ENCODE measurements around the gene C4BPA. TPM values are rescaled to one million over a fixed set of nuclear protein-coding genes. Genes with fewer than 3 reads are reported as not detected.

C4BPA gene
- total and polyA plus RNA-seq, 2 of the 4 experiments (the other 2 are of a cell fraction): not detected

DNA sequence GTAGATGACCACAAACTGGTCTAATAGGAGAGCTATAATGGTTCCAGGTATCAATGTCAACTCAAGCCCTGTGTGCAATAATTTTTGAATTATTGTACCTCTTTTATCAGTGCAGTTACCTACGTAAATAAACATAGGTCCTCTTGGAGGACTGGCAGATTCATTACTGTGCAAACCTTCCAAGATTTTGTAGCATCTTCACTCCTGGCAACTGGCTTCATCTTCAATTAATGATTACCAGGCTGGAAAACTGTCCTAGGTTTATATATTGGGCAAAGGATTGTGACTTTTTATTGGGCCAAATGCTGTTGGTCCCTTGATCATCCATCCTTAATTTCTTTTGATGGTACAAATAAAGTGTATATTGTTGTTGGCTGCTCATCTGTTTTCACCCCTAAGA lies 35.6 kb downstream of the C4BPA start:
- BruUV-seq (replicated peaks): no TSS peak
- CTCF ChIA-PET: no interaction called here
- no peak overlapping the region for H3K18ac ChIP-seq (ENCODE audit: low read depth, low read length)
- no peak overlapping the region for H2BK120ac ChIP-seq (ENCODE audit: low read depth, low read length)
- H3K4me2 ChIP-seq (ENCODE audit: low read depth, low read length): no peak overlapping the region
- H4K8ac ChIP-seq (ENCODE audit: low read depth in 2 of 2, low read length in 2 of 2): no peak overlapping the region
- H2BK15ac ChIP-seq (ENCODE audit: low read depth, low read length): no peak overlapping the region
- no peak overlapping the region for H3K56ac ChIP-seq (ENCODE audit: extremely low read depth, insufficient read depth, low read length)
- no peak overlapping the region for H3K4ac ChIP-seq (ENCODE audit: low read depth, low read length)
- no peak overlapping the region for H4K5ac ChIP-seq (ENCODE audit: low read depth, low read length)
- in situ Hi-C loops (cut with MboI; ENCODE audit: low sequenced_read_pairs) (no loop called here), intact Hi-C loops (cut with micrococcal nuclease) (no loop called here), dilution Hi-C loops (cut with HindIII; ENCODE audit: low sequenced_read_pairs, unreplicated experiment) (no loop called here)
- no CpG with 5 or more reads among the region's 1 CpG for WGBS, 2 experiments (ENCODE audit: extremely low coverage in 2 of 2, insufficient read length in 1 of 2)
- no peak overlapping the region for H2AK5ac ChIP-seq (ENCODE audit: low read depth, low read length)
- no peak overlapping the region for H3K9ac ChIP-seq (ENCODE audit: low read depth, low read length)
- no peak overlapping the region for H2AFZ ChIP-seq (replicated peaks; ENCODE audit: low read length, poor library complexity)
- H3K27ac ChIP-seq (ENCODE audit: insufficient read depth, low read length): no peak overlapping the region
- H2BK5ac ChIP-seq (ENCODE audit: low read depth, low read length, poor library complexity, severe bottlenecking): no peak overlapping the region
- no peaks in the 10 kb centered on the region for H3K9me1 ChIP-seq (ENCODE audit: insufficient read depth, low read length)
- H3K79me1 ChIP-seq (ENCODE audit: low read depth in 1 of 2, low read length in 2 of 2): no peaks in the 10 kb centered on the region
- no peaks in the 10 kb centered on the region for H3K36me3 ChIP-seq (ENCODE audit: control insufficient read depth, insufficient read depth, low read length)
- no peak overlapping the region for H3K4me3 ChIP-seq (ENCODE audit: insufficient read depth, low read depth, low read length)
- POLR2A ChIA-PET (ENCODE audit: unreplicated experiment): no interaction called here
- H2AK9ac ChIP-seq (replicated peaks; ENCODE audit: low read depth, low read length, poor library complexity): no peak overlapping the region
- no peaks in the 10 kb centered on the region for H3K27me3 ChIP-seq (ENCODE audit: control insufficient read depth, insufficient read depth, low read length)
- no peak for ATAC-seq (ENCODE audit: low read depth)
- no peak overlapping the region for H3K14ac ChIP-seq (replicated peaks; ENCODE audit: low read depth, low read length)
- no peak overlapping the region for H3K23ac ChIP-seq (ENCODE audit: low read depth, low read length)
- no peaks in the 10 kb centered on the region for H3K4me1 ChIP-seq (ENCODE audit: control insufficient read depth, insufficient read depth, low read length)
- no peaks in the 10 kb centered on the region for H4K20me1 ChIP-seq (ENCODE audit: insufficient read depth, low read length)
- TF ChIP-seq RFX5 (IDR thresholded peaks at IDR 0.05; ENCODE audit: low read depth, low read length) (no peak), BHLHE40 (IDR thresholded peaks at IDR 0.05; ENCODE audit: low read depth, low read length) (no peak)
- TF ChIP-seq, protein P1, sequence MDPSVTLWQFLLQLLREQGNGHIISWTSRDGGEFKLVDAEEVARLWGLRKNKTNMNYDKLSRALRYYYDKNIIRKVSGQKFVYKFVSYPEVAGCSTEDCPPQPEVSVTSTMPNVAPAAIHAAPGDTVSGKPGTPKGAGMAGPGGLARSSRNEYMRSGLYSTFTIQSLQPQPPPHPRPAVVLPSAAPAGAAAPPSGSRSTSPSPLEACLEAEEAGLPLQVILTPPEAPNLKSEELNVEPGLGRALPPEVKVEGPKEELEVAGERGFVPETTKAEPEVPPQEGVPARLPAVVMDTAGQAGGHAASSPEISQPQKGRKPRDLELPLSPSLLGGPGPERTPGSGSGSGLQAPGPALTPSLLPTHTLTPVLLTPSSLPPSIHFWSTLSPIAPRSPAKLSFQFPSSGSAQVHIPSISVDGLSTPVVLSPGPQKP (IDR thresholded peaks at IDR 0.05; ENCODE audit: borderline replicate concordance, low read depth, low read length): no peak
- TF ChIP-seq, protein P2, sequence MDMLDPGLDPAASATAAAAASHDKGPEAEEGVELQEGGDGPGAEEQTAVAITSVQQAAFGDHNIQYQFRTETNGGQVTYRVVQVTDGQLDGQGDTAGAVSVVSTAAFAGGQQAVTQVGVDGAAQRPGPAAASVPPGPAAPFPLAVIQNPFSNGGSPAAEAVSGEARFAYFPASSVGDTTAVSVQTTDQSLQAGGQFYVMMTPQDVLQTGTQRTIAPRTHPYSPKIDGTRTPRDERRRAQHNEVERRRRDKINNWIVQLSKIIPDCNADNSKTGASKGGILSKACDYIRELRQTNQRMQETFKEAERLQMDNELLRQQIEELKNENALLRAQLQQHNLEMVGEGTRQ (IDR thresholded peaks at IDR 0.05; ENCODE audit: low read depth, low read length): no peak
- H3K9me3 ChIP-seq (ENCODE audit: control insufficient read depth, insufficient read depth, low read length): no peaks in the 10 kb centered on the region
- H4K91ac ChIP-seq (ENCODE audit: insufficient read depth, low read depth, low read length): no peak overlapping the region
- no peak overlapping the region for H2BK20ac ChIP-seq (ENCODE audit: low read depth, low read length)
- no peak for DNase-seq

Measured in IMR-90 (cell line).